B cell (primary cell): Measurements from ENCODE around the gene CKAP2L. TPM values are rescaled to one million over a fixed set of nuclear protein-coding genes. Genes with fewer than 3 reads are reported as not detected.

ENCODE experiments used
- ATAC-seq: fragments of 200-7000 bp; cut with Tn5 transposase; one replicate; pipeline ENCODE4 v1.10.0; 2021; ENCODE audit warnings: low read depth, mild to moderate bottlenecking, moderate number of reproducible peaks, moderate library complexity
- CTCF ChIA-PET: fragments of 350-600 bp; sonication (Branson Sonifier 250); formaldehyde crosslinking; loops from one replicate; lab custom pipeline; 2021; ENCODE audit warnings: antibody characterized with exemption, inconsistent platforms; lab: Charles Lee
- POLR2A ChIA-PET: fragments of 350-600 bp; sonication (Branson Sonifier 250); formaldehyde crosslinking; loops from one replicate; lab custom pipeline; 2021; ENCODE audit warnings: antibody characterized with exemption; lab: Charles Lee
- DNase-seq: peaks from one replicate; pipeline ENCODE4 v3.0.0; 2013
- H2AFZ ChIP-seq: 2 replicates; pipeline ENCODE4 v1.6.1; 2012; ENCODE audit warnings: mild to moderate bottlenecking, low read depth, low read length; ENCODE audit not compliant: insufficient read depth, poor library complexity, severe bottlenecking
- H3K27ac ChIP-seq, 2 donors: 1 replicate in 1 of 2; 2 replicates in 1 of 2; pipeline ENCODE4 v1.5.1; 2012 to 2013; ENCODE audit warnings: low read length in 2 of 2, mild to moderate bottlenecking in 2 of 2, moderate library complexity in 1 of 2
- H3K27me3 ChIP-seq, 4 experiments: fragments of 200-600 bp in 1 of 4; sonication (generic) in 1 of 4; replicated peaks in 1 of 4; 1 replicate in 2 of 4; 2 replicates in 2 of 4; pipeline versions ENCODE4 v1.6.1 to v1.7.0; 2013 to 2016; ENCODE audit warnings: low read length in 3 of 4, mild to moderate bottlenecking in 2 of 4, mixed read lengths in 1 of 4, moderate library complexity in 1 of 4; ENCODE audit not compliant: insufficient read depth in 4 of 4, control insufficient read depth in 3 of 4; ENCODE audit errors: control extremely low read depth in 1 of 4
- H3K36me3 ChIP-seq, 2 experiments: replicated peaks in 1 of 2; 1 replicate in 1 of 2; 2 replicates in 1 of 2; pipeline versions ENCODE4 v1.6.1 to v1.7.1; 2013; ENCODE audit warnings: low read length in 1 of 2; ENCODE audit not compliant: insufficient read depth in 2 of 2, control insufficient read depth in 1 of 2; ENCODE audit errors: control extremely low read depth in 1 of 2, extremely low read depth in 1 of 2
- H3K4me1 ChIP-seq, 2 donors: fragments of 200-600 bp in 1 of 2; sonication (generic) in 1 of 2; 1 replicate in 1 of 2; 2 replicates in 1 of 2; pipeline versions ENCODE4 v1.5.1 to v1.6.1; 2013 to 2017; ENCODE audit warnings: low read length in 2 of 2; ENCODE audit not compliant: control insufficient read depth in 2 of 2, insufficient read depth in 2 of 2
- H3K4me2 ChIP-seq: replicated peaks from 2 replicates; pipeline ENCODE3; 2012; ENCODE audit warnings: mild to moderate bottlenecking, low read depth, low read length; ENCODE audit not compliant: poor library complexity, severe bottlenecking
- H3K4me3 ChIP-seq, 5 experiments: fragments of 200-600 bp in 1 of 5; sonication (generic) in 1 of 5; 1 replicate in 3 of 5; 2 replicates in 2 of 5; pipeline versions ENCODE4 v1.5.1 to v1.7.0; 2011 to 2016; ENCODE audit warnings: low read length in 4 of 5, mild to moderate bottlenecking in 4 of 5, low read depth in 2 of 5, control low read depth in 1 of 5, moderate library complexity in 1 of 5; ENCODE audit not compliant: insufficient read depth in 1 of 5; ENCODE audit errors: control extremely low read depth in 1 of 5, extremely low read depth in 1 of 5
- H3K79me2 ChIP-seq: fragments of 200-600 bp; sonication (generic); one replicate; pipeline ENCODE4 v1.6.0; 2016; ENCODE audit warnings: low read length; ENCODE audit not compliant: control insufficient read depth, insufficient read depth
- H3K9ac ChIP-seq: fragments of 200-600 bp; sonication (generic); 2 replicates; pipeline ENCODE4 v1.6.1; 2017; ENCODE audit warnings: mild to moderate bottlenecking, low read length, moderate library complexity
- H3K9me3 ChIP-seq, 3 donors: one replicate each; pipeline versions ENCODE4 v1.6.1 to v1.7.1; 2013; ENCODE audit warnings: low read length in 2 of 3; ENCODE audit not compliant: control insufficient read depth in 2 of 3, insufficient read depth in 1 of 3; ENCODE audit errors: control extremely low read depth in 1 of 3
- H4K20me1 ChIP-seq: 2 replicates; pipeline ENCODE4 v1.6.0; 2012; ENCODE audit warnings: mild to moderate bottlenecking, low read length; ENCODE audit not compliant: insufficient read depth, control insufficient read depth, poor library complexity, severe bottlenecking
- H3K27ac Mint-ChIP-seq: one replicate; pipeline ENCODE4 v1.8.0; 2021; ENCODE audit warnings: mixed read lengths
- H3K27me3 Mint-ChIP-seq: one replicate; pipeline ENCODE4 v1.8.0; 2021; ENCODE audit warnings: mixed read lengths
- H3K4me1 Mint-ChIP-seq: one replicate; pipeline ENCODE4 v1.8.0; 2021; ENCODE audit warnings: mixed read lengths
- H3K4me3 Mint-ChIP-seq: one replicate; pipeline ENCODE4 v1.8.0; 2021; ENCODE audit warnings: mixed read lengths
- H3K9me3 Mint-ChIP-seq: one replicate; pipeline ENCODE4 v1.8.0; 2022; ENCODE audit warnings: mixed read lengths; ENCODE audit not compliant: insufficient read depth
- EZH2 ChIP-seq: IDR thresholded peaks from 2 replicates; pipeline ENCODE4 v1.6.1; 2012; ENCODE audit warnings: borderline replicate concordance, low read depth, mild to moderate bottlenecking, moderate library complexity, low read length; ENCODE audit not compliant: insufficient read depth, poor library complexity, severe bottlenecking
- WGBS: methylation state at CpG from one replicate; pipeline ENCODE4 v1.1.5; 2013; ENCODE audit warnings: missing lambda C conversion rate; ENCODE audit not compliant: insufficient coverage; 5-methylcytosine and 5-hydroxymethylcytosine counted together
- intact Hi-C: fragments of 100-400 bp; cut with micrococcal nuclease; formaldehyde crosslinking; loops from one replicate; pipeline ENCODE4 v1.10.0; 2022
- polyA plus RNA-seq: library from polyadenylated mRNA; depleted of rRNA; stranded (reverse); fragments of >200 nt; gene quantifications from 2 replicates; pipeline ENCODE4 v1.2.3, GENCODE V29; 2012
- total RNA-seq, 2 donors: library from RNA; stranded (reverse); fragments of 120-200 nt in 1 of 2; gene quantifications; 1 replicate in 1 of 2; 2 replicates in 1 of 2; pipeline versions ENCODE4 v1.2.3 to v1.2.4, GENCODE V29; 2013 to 2022
- TF ChIP-seq, protein P1 (sequence below): fragments of 200-600 bp; IDR thresholded peaks from one replicate; pipeline ENCODE4 v1.8.0; 2022; ENCODE audit warnings: antibody characterized with exemption, mild to moderate bottlenecking

CKAP2L gene
- total and polyA plus RNA-seq, 2 donors (not counting 1 experiment from before 2014, with no cell fraction given) = 0.01 to 0.25 TPM

DNA sequence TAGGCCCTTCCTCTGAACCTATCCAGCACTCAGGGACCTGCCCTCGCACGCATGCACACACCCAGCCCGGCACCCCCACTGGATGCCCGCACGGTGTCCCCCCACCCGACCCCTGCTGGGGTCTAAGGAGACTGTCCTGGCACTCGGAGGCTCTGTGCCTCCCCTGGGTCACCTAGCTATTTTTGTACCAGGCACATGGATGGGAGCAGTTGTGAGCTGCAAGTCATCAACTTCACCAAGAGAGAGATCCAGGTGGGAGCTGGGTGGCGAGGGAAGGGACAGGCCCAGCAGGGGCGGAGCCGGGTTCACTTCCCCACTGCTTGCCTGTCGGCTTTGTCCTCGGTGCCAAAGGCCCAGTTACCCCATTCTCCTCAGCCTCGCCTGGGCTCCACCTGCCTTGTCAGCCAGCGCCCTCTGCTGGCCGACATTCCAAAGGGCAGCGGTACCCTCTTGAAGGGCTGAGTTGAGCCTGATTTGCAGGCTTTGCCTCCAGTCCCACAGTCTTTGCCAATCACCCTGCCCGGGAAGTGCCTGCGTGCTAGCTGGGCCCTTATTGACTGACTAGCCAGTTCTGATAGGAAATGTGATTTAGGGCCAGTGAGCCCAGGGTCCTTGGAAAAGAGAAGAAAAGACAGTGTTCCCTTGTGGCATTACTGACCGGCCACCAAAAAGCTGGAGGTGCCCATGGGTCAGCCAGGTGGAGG is 37.8 kb downstream of the CKAP2L start:
- ChIA-PET CTCF (interaction anchor here (0.7 to 19.8 kb wide), 33 partner anchors 8 to 605 kb away, joined by 3 to 496 read pairs (median 5); partner anchors contain the start of genes CHCHD5 and SLC20A1), POLR2A (interaction anchor here (0.5 to 3.8 kb wide), 7 partner anchors 10 to 458 kb away, joined by 3 to 19 read pairs (median 7); partner anchors contain the start of gene SLC20A1)
- H2AFZ ChIP-seq = peak overlapping the region; percentile 45
- H3K9me3 ChIP-seq = no peaks in the 10 kb centered on the region
- no peaks in the 10 kb centered on the region for H3K27me3 Mint-ChIP-seq
- H3K4me3 Mint-ChIP-seq = peak overlapping the region; percentile 80
- H3K79me2 ChIP-seq = no peaks in the 10 kb centered on the region
- H3K4me1 Mint-ChIP-seq = peaks cover 17% of the 10 kb centered on the region
- H3K4me1 ChIP-seq = peaks cover 8 to 25% of the 10 kb centered on the region in 2 donors
- H3K9ac ChIP-seq = no peak overlapping the region
- no peaks in the 10 kb centered on the region for H3K36me3 ChIP-seq
- H3K4me3 ChIP-seq = no peak overlapping the region
- peak overlapping the region; percentile 88 for H3K27ac Mint-ChIP-seq
- intact Hi-C loops = loop anchor here (1.0 to 10.0 kb wide), 8 partner anchors 18 to 672 kb away; partner anchors contain the start of genes CHCHD5, POLR1B, SLC20A1 and TMEM87B
- peak overlapping the region; percentile 57 for H3K4me2 ChIP-seq
- no peaks in the 10 kb centered on the region for H4K20me1 ChIP-seq
- H3K27me3 ChIP-seq = no peaks in the 10 kb centered on the region
- H3K27ac ChIP-seq = no peak overlapping the region
- peak; percentile 94 for DNase-seq
- 27% methylated on average over 17 of the region's 19 CpGs for WGBS
- peak; percentile 91 for ATAC-seq
- TF ChIP-seq EZH2 = no peak
- TF ChIP-seq, protein P1, sequence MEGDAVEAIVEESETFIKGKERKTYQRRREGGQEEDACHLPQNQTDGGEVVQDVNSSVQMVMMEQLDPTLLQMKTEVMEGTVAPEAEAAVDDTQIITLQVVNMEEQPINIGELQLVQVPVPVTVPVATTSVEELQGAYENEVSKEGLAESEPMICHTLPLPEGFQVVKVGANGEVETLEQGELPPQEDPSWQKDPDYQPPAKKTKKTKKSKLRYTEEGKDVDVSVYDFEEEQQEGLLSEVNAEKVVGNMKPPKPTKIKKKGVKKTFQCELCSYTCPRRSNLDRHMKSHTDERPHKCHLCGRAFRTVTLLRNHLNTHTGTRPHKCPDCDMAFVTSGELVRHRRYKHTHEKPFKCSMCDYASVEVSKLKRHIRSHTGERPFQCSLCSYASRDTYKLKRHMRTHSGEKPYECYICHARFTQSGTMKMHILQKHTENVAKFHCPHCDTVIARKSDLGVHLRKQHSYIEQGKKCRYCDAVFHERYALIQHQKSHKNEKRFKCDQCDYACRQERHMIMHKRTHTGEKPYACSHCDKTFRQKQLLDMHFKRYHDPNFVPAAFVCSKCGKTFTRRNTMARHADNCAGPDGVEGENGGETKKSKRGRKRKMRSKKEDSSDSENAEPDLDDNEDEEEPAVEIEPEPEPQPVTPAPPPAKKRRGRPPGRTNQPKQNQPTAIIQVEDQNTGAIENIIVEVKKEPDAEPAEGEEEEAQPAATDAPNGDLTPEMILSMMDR = peak; percentile 94
- H3K9me3 Mint-ChIP-seq = no peaks in the 10 kb centered on the region
